ENCODE data around the gene SACM1L. TPM values are rescaled to one million over a fixed set of nuclear protein-coding genes. Genes with fewer than 3 reads are reported as not detected.

Gene SACM1L
- total RNA-seq, 1 experiment from 2014 or later: 79.6 TPM

- no peak for TF ChIP-seq ZNF219 (CRISPR knock-in tag; IDR thresholded peaks at IDR 0.05; ENCODE audit: borderline replicate concordance)
- no peak for TF ChIP-seq IRF1 (CRISPR knock-in tag; IDR thresholded peaks at IDR 0.05)
- no peak for TF ChIP-seq ZNF281 (CRISPR knock-in tag; IDR thresholded peaks at IDR 0.05)
- TF ChIP-seq SOX15 (CRISPR knock-in tag; IDR thresholded peaks at IDR 0.05): no peak
- no peak for TF ChIP-seq ZBTB21 (CRISPR knock-in tag; IDR thresholded peaks at IDR 0.05; ENCODE audit: borderline replicate concordance)
- TF ChIP-seq ZNF317 (CRISPR knock-in tag; IDR thresholded peaks at IDR 0.05; ENCODE audit: borderline replicate concordance, low read depth): no peak
- no peak for TF ChIP-seq GABPB1 (CRISPR knock-in tag; IDR thresholded peaks at IDR 0.05)
These were observed 21.6 kb upstream of the SACM1L start (continued) for GRCh38 chr3:45667569-45667934.

- no peak overlapping the region for H3K4me3 Mint-ChIP-seq
- H3K9me3 Mint-ChIP-seq: peaks cover 2% of the 10 kb centered on the region; the same call in 1 of the 2 replicates
- H3K27me3 Mint-ChIP-seq (ENCODE audit: low read depth): no peaks in the 10 kb centered on the region
- CTCF ChIA-PET: interaction anchor here (0.9 to 2.2 kb wide), 2 partner anchors 10 to 14 kb away, joined by 3 to 16 read pairs; no protein-coding TSS in a partner anchor
- peaks cover 55% of the 10 kb centered on the region for H3K36me3 Mint-ChIP-seq
- DNase-seq (ENCODE audit: low spot score): no peak
- no peak overlapping the region for H3K27ac Mint-ChIP-seq
- POLR2A ChIA-PET: no interaction called here
- TF ChIP-seq ZSCAN18 (CRISPR knock-in tag; IDR thresholded peaks at IDR 0.05) (no peak), ZNF317 (CRISPR knock-in tag; IDR thresholded peaks at IDR 0.05; ENCODE audit: borderline replicate concordance, low read depth) (no peak), ATF3 (CRISPR knock-in tag; conservative IDR thresholded peaks at IDR 0.05) (no peak), E2F4 (CRISPR knock-in tag; IDR thresholded peaks at IDR 0.05; ENCODE audit: borderline replicate concordance, low read depth) (no peak), OVOL2 (CRISPR knock-in tag; IDR thresholded peaks at IDR 0.05; ENCODE audit: borderline replicate concordance) (no peak), ERG (CRISPR knock-in tag; IDR thresholded peaks at IDR 0.05) (no peak), TP53 (CRISPR knock-in tag; IDR thresholded peaks at IDR 0.05) (no peak), GABPB1 (CRISPR knock-in tag; IDR thresholded peaks at IDR 0.05) (no peak), NFATC4 (CRISPR knock-in tag; IDR thresholded peaks at IDR 0.05) (no peak), ATF1 (CRISPR knock-in tag; IDR thresholded peaks at IDR 0.05) (no peak)
- peaks cover 31% of the 10 kb centered on the region for H3K4me1 Mint-ChIP-seq
- ATAC-seq: no peak
These were observed 18.8 kb upstream of the SACM1L start for GRCh38 chr3:45670436-45670835.

- Mint-ChIP-seq H3K9me3 (peaks cover 2% of the 10 kb centered on the region; the same call in 1 of the 2 replicates), H3K4me3 (no peak overlapping the region), H3K27ac (no peak overlapping the region), H3K36me3 (peaks cover 55% of the 10 kb centered on the region), H3K4me1 (peaks cover 31% of the 10 kb centered on the region), H3K27me3 (ENCODE audit: low read depth) (no peaks in the 10 kb centered on the region)
- DNase-seq (ENCODE audit: low spot score) (no peak), ATAC-seq (no peak)
- ChIA-PET CTCF (interaction anchor here (0.9 to 2.2 kb wide), 2 partner anchors 11 to 14 kb away, joined by 3 to 16 read pairs; no protein-coding TSS in a partner anchor), POLR2A (no interaction called here)
- TF ChIP-seq ESRRA (CRISPR knock-in tag; IDR thresholded peaks at IDR 0.05; ENCODE audit: borderline replicate concordance) (no peak), RORB (CRISPR knock-in tag; IDR thresholded peaks at IDR 0.05) (no peak), MLX (CRISPR knock-in tag; IDR thresholded peaks at IDR 0.05) (no peak), USF2 (CRISPR knock-in tag; IDR thresholded peaks at IDR 0.05) (no peak), SOX15 (CRISPR knock-in tag; IDR thresholded peaks at IDR 0.05) (no peak), ATF6 (CRISPR knock-in tag; IDR thresholded peaks at IDR 0.05) (no peak), NFATC4 (CRISPR knock-in tag; IDR thresholded peaks at IDR 0.05) (no peak)
These were observed 18.2 kb upstream of the SACM1L start for GRCh38 chr3:45670991-45671390.
